ENCODE data around the gene CD86.
"Not testable (repeated sequence)": the region's sequence is repeated elsewhere in the genome, so short reads cannot be mapped to it uniquely, and the experiment has no call there.

Gene CD86, protein sequence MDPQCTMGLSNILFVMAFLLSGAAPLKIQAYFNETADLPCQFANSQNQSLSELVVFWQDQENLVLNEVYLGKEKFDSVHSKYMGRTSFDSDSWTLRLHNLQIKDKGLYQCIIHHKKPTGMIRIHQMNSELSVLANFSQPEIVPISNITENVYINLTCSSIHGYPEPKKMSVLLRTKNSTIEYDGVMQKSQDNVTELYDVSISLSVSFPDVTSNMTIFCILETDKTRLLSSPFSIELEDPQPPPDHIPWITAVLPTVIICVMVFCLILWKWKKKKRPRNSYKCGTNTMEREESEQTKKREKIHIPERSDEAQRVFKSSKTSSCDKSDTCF

DNA sequence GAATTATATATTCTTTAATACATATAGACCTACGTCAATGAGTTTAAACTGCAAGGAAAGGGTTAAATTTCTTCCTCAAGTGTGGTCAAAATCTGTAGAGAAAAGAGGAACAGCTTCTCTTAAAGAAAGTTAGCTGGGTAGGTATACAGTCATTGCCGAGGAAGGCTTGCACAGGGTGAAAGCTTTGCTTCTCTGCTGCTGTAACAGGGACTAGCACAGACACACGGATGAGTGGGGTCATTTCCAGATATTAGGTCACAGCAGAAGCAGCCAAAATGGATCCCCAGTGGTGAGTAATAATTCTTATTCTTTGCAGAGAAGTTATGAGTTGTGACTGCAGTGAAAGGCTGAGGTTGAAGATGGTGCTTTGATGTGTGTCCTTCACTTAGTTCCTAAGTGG is at the start of gene CD86:
CD86 (plus strand) TSS at position 148 of the 400 bp plus-strand sequence; CDS start at position 276, 128 bp downstream.
- DNase-seq, result no peak
- intact Hi-C loops (cut with DNase I), result no loop called here

DNA sequence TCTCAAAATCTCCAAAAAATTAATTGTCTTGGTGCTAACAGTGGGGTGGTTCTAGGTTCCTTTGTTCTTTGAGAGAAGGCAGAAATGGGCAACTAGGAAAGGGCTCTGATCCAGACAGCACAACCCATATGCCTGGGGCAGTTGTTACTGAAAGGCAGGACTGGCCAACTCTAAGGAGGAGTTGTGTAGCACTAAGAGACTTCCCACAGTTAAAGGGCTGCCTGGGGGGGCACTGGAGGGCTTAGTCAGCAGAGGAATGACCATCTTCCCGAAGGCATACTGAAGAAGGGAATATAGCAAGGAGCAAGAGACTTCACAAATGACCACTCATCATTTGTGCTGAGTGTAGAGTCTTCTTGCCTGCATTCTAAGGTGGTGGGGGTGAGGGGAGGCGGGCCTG is 48.9 kb upstream of the CD86 start:
- intact Hi-C loops (cut with DNase I), result no loop called here
- no peak for DNase-seq

DNA sequence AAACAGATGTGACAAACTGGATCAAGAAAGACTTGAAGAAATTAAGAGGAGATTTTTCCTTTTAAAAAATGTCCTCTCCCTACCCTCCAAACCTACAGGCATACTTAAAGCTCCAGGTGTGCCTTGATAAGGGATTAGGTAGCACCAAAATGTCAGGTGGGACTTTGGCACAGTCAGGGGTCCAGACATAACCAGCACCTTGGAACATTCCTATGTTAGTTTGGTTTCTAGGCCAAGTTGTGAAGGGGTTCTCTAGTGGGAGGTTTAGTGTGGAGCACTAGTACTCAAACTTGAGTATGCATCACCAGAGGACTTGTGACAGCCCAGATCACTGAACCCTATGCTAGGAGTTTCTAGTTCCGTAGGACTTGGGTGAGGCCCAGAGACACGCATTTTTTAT is 47.0 kb upstream of the CD86 start:
- no peak for DNase-seq
- intact Hi-C loops (cut with DNase I), result no loop called here

DNA sequence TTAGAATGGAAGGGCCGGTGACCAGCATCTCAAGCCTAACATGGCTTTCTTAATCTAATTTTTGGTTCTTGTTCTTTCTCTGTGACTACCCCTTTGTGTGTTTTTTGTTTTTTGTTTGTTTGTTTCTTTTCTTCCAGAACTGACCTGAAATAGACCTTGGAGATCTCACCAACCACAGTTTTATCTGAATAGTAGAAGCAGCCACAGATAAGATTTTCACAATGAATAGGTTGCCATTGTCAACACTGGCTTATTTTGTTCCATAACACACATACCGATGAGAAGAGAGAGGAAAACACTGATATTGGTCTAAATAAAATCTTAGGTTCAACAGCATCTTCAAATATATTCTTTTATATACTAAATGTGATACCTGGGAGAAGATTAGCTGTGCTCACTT is 44.7 kb upstream of the CD86 start:
- intact Hi-C loops (cut with DNase I), result no loop called here
- DNase-seq, result no peak

DNA sequence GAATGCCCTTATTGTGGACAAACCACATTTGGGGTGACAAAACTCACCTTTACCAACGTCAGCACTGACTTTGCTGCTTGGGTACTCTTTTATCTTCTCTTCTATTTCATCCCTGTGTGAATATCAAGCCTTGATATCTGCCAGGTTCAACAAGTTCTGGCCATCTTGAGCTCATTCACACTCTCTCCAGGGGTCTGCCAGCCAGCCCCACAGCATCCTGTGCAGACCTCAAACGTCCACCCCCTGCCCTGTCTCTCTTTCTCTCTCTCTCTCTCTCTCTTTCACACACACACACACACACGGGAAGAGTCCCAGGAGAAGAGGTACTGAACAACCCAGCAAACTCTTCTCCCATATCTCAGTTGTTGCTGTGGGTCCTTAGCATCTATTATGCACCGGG is 43.8 kb upstream of the CD86 start:
- intact Hi-C loops (cut with DNase I), result no loop called here
- no peak for DNase-seq

DNA sequence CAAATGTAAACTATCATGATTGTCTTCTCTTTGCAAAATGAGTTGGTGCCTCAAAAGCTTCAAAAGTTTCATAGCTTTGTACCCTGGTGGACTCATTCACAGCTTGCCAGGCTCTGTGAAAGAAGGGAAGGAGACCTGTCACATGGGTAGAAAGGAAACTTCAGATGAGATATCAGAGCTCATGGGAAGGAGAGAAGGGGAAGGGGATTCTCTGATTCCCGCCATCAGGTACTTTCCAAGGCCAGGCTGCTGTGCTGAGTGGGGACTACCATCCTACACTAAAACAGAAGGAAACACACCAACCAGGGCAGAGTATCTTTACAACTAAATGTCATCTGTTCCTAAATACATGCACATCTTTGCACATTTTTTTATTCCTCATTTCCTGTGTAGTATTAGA is 42.3 kb upstream of the CD86 start:
- intact Hi-C loops (cut with DNase I), result no loop called here

DNA sequence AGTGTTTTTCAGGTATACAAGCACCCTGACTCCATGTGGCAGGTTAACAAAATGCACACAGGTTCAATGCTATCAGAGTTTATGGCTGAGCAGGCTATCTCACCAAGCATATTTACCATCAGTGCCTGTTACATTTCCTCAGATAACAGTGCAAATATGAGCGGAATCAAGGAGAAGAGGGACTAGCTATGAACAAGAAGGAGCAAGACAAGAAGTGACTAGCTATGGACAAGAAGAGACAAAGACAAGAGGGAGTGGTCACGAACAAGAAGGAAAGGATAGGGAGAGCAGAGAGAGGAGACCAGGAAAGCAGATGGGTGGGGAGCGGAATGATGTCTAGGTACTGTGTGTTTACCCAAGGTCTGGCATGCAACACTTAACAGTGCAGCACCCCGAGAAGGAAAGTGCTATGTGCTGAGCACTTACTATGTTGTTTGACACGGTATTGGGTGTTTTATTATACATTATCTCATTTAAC is 41.7 kb upstream of the CD86 start:
- no peak for DNase-seq
- intact Hi-C loops (cut with DNase I), result no loop called here

More for the DNA sequence above, 42.3 kb upstream of the CD86 start:
- no peak for DNase-seq

DNA sequence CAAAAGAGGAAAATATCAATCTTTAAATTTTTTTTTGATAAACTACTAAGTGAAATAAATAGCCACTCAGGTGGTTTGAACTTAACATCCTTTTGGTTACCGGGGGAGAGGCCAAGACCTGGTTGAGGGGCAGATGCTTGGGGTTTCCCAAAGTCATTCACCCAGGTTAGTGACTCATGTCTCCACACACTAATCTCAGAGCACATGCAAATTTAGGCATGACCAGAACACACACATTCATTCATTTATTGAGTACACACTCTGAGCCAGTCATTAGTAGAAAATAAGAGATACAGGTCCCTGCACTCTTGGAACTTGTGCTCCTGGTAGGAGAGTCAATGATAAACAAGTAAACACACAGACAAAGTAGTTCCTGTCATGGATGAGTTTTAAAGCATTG is 40.4 kb upstream of the CD86 start:
- intact Hi-C loops (cut with DNase I), result no loop called here
- DNase-seq, result no peak

DNA sequence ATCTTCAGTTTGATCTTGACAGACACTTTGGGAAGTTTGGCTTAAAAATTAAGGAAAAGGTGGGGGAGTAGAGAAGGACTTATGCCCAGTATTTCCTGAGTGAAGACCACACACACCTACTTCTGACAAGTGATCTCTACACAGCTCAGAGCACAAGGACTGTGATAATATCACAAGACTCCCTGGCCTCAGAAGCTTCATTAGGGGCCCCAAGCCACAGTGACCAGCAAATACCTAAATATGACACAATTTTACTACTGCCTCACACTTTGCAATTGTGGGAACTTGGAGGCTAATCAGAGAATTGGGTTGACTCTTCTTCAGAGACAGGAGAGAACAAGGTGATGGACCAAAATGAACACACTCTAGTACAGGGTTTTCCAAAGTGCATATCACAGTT is 35.7 kb upstream of the CD86 start:
- intact Hi-C loops (cut with DNase I), result no loop called here
- no peak for DNase-seq

DNA sequence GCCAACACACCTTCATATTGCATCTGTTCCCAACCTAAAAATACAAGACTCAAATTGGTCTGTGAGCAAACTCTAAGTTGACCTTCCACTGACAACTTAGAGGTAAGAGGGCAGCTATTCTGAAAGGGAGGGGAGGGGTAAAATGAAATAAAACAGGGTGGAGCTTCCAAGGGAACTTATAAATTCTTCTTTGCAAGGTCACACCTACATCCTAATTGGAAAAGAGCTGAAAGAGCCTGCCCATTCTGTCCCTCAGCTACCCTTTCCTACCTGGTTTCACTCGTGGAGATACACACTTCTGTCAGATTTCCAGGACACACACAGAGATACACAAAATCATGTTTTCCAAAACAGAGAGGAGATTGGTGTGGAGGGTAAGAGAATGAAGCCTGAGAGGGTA is 34.1 kb upstream of the CD86 start:
- no peak for DNase-seq

DNA sequence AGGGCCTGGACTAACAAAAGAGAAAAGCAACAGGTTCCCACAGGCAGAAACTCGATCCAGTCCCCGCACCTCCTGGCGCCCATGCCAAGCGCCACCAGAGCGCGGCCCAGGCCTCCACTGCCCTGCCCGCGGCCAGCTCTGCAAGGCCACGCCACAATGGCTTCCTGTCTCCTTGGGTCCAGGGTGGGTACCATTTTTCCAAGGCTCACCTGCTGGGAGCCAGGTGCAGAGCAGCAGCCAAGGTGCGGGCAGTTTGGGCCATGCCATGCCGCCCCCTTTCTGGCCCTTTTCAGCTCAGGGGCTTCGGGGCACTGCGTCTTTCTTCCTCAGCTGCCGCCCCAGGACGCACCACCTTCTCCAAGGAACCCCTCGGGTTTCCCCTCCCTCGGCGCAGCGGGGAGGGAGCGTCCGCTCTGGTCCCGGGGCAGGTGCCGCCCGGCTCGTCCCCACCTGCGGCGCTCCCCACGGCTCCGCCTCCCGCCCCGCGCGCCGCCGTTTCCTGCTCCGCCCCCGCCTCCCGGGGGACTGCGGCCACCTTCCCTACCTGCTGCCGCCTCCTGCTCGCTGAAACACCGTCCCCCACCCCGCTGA is 33.3 kb upstream of the CD86 start, which contains the start of gene ILDR1:
ILDR1 (minus strand) TSS at position 437 of the 591 bp plus-strand sequence; CDS start at position 267, 170 bp downstream.
- DNase-seq, result peak in 2 of 10 donors; percentile 52 to 68
- intact Hi-C loops (cut with DNase I), result no loop called here

More for the DNA sequence above, 34.1 kb upstream of the CD86 start:
- intact Hi-C loops (cut with DNase I), result no loop called here

DNA sequence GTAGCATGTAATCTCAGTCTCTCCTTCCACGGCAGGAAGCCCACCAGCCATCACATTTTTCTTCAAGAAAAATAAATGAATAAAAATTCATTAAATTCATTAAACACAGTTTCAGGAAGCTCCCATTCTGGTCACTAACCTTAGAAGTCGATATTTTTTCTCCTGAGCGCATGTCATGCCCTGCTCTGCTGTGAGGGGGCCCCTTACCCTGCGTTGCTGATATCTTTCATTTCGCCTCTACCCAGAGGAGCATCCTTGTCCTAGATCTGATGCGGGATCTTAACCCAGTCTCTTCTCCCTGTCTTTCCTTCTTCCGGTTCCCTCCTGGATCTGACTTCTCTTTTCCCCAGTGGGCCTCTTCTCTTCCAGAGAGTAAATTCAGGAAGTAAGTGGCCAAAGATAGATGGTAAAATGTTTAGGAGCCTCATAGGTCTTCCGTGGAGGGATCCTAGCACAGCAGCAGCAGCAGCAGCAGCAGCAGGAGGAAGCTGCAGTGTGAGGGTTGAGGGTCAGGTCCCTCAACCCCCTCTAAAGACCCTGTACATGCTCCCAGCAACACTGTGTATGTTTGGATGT is 31.7 kb upstream of the CD86 start:
- no peak for DNase-seq
- intact Hi-C loops (cut with DNase I), result no loop called here

DNA sequence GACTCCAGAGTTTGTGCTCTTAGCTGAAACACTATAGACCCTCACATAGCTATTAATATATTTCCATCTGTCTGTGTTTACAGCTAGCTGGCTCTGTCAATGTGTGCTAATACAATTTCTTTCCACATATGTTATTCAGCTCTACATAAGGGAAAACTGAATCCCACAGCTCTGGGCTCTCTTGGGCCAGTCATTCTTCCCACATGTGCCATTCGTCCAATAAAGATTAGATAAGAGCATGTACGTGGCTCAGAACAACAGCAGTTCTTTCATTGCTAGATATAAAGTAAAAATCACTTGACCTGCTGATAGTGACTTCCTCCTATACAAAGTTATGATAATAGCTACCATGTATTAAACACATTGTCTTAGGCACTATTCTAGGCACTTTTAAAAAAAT is 30.4 kb upstream of the CD86 start:
- intact Hi-C loops (cut with DNase I), result no loop called here
- DNase-seq, result no peak

DNA sequence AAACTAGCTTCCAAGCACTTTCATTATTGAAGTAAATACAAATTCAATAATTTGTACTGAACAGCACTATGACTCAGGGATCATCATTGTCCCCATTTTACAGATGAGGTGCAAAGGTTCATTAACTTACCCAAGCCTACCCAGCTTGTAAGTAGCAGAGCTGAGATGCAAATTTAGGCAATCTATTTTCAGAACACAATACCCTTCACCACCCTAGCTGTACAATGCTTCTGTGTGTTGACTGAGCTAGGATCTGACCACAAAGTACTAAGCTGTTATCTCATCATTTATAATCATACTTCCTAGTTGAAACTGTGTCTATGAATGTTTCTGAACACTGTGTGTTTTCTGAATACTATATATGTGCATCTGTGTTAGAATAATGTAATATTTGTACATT is 29.9 kb upstream of the CD86 start:
- DNase-seq, result no peak
- intact Hi-C loops (cut with DNase I), result no loop called here

DNA sequence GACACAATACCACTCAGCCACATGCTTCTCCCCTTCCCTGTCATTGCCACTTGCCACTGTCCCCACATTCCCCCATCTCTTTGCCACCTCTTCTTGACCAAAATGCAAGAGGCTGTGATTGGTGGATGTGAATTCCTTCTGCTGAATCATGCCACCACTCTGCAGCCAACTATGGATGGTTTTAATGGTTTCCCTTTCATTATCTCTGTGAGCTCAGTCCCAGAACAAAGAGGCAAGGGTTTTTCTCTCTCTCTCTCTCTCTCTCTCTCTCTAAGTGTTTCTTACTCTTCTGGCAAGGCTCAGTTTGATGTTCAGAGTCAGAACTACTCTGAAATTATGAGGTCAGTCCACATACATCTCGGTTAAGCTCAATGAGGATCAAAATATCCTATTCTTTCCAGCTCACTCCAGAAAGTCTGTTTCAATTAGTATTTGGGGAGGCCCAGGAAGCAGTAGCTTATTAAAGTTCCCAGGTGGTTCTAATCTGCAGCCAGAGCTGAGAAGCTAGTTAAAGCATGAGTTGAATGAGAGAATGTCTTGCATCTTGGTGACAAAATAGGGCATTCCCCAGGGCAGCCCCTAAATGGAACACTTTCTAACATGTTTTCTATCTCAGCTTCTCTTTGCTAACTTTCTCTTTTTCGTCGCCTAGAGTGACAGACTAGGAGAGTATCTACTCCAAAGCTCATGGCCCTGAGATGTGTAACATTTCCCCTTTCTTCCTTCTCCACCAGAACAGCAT is 24.6 kb upstream of the CD86 start:
- intact Hi-C loops (cut with DNase I), result no loop called here
- DNase-seq, result no peak

DNA sequence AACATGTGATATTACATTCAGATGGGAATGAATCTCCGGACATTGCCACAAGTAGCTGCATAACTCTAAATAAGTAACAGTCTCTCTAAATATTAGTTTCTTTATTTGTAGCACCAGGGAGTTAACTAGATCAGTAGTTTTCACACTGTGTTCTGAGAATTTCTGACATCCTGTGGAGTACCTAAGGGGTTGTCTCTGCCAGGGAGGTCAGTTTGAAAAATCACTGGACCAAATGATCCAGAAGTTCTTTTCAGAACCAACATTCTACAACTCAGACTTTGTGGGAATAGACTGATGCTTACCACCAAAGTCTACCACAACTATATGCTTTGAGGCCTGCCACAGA is 24.1 kb upstream of the CD86 start:
- DNase-seq, result no peak
- intact Hi-C loops (cut with DNase I), result no loop called here

DNA sequence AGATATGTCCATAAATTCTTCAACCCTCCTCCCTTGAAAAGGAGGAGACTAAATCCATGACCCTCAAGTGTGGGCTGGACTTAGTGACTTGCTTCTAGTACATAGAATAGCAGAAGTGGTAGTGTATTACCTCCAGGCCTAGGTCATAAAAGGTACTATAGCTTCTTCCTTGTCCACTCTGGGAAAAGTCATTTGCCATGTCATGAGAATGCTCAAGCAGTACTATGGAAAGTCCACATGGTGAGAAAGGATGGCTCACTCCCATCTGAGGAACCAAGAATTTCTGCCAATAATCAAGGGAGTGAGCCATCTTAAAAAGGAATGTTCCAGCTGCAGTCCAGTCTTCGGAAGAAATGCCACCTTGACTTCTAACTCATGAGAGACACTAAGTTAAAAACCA is 22.6 kb upstream of the CD86 start:
- intact Hi-C loops (cut with DNase I), result no loop called here
- DNase-seq, result no peak

DNA sequence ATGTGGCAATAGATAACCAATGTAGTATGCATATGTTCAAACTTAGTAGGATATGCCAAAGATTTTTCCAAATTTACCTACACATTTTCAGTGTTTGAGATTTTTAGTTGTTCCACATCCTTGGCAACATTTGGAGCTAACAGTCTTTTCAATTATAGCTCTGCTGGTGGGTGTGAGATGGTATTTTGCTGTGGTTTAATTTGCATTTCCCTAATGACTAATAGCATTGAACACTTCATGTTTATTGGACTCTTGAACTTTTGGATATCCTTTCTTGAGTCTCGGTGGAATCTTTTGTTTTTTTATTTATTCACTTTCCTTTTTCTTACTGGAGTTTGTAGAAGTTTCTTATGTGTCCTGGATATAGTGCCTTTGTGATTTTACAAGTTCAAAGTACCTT is 22.1 kb upstream of the CD86 start:
- intact Hi-C loops (cut with DNase I), result no loop called here
- DNase-seq, result no peak

DNA sequence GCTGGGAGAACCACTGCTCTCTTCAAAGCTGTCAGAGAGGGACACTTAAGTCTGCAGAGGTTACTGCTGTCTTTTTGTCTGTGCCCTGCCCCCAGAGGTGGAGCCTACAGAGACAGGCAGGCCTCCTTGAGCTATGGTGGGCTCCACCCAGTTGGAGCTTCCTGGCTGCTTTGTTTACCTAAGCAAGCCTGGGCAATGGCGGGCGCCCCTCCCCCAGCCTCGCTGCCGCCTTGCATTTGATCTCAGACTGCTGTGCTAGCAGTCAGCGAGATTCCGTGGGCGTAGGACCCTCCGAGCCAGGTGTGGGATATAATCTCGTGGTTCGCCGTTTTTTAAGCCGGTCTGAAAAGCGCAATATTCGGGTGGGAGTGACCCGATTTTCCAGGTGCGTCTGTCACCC is 7.9 kb upstream of the CD86 start:
- intact Hi-C loops (cut with DNase I); DNase-seq: not testable (repeated sequence)

DNA sequence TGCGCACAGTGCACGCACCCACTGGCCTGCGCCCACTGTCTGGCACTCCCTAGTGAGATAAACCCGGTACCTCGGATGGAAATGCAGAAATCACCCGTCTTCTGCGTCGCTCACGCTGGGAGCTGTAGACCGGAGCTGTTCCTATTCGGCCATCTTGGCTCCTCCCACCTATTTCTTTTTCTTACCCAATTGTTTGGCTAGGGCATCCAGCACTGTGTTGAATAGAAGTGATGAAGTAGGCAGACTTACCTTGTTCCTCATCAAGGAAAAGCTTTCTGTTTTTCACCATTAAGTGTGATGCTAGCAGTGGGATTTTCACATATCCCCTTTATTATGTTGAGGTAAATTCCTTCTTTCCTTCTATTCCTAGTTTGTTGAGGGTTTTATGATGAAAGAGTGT is 7.4 kb upstream of the CD86 start:
- DNase-seq; intact Hi-C loops (cut with DNase I): not testable (repeated sequence)

DNA sequence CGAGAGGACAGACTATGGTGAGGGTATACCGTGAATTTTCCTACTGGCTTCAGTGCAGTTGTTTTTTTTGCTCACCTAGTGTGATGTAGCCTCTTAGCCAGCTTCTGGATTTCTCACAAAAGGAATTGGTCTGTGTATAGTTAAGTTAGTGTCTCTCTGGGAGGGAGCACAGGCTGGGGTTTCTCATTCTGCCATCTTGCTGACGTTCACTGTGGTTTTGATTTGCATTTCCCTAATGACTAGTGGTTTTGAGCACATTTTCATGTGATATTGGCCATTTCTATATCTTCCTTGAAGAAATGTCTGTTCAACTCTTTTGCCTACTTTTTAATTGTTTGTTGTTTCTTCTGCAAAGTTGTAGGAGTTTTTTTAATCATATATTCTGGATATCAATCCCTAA is 2.2 kb upstream of the CD86 start:
- no peak for DNase-seq
- intact Hi-C loops (cut with DNase I), result no loop called here
